HepG2 (cell line): Measurements from ENCODE around the gene CHIC2. TPM values are rescaled to one million over a fixed set of nuclear protein-coding genes. Genes with fewer than 3 reads are reported as not detected.

ENCODE experiments used
- ATAC-seq: fragments of 200-7000 bp; cut with Tn5 transposase; 3 replicates; pipeline ENCODE4 v1.9.1; 2020; ENCODE audit warnings: mild to moderate bottlenecking, moderate library complexity
- BruUV-seq: library from RNA; stranded (reverse); fragments of 400-500 nt; replicated peaks from 2 replicates; lab custom pipeline; 2021; lab: Mats Ljungman, UMichigan
- CTCF ChIA-PET: fragments of 300-600 bp; formaldehyde crosslinking; extraction: SDS; loops from one replicate; lab custom pipeline; 2021; ENCODE audit warnings: low total read pairs, inconsistent platforms, low intra/inter-chr PET ratio; lab: Yijun Ruan, JAX
- POLR2A ChIA-PET: fragments of 350-600 bp; sonication (Branson Sonifier 250); formaldehyde crosslinking; loops from one replicate; lab custom pipeline; 2020; ENCODE audit warnings: antibody characterized with exemption, inconsistent platforms; lab: Yijun Ruan, JAX
- DNase-seq: peaks from one replicate; pipeline ENCODE4 v3.0.0-alpha.2; 2015; ENCODE audit warnings: low spot score
- FAIRE-seq: peaks from 3 replicates; lab custom pipeline; 2011; peaks lifted over from hg19 to GRCh38; lab: Jason Lieb, UNC
- H2AFZ ChIP-seq: one replicate; pipeline ENCODE4 v1.6.1; 2011; ENCODE audit warnings: low read length, inconsistent platforms
- H3K27ac ChIP-seq: fragments of 300-600 bp; 3 replicates; pipeline ENCODE4 v1.8.0; 2011; ENCODE audit warnings: mixed run types, mild to moderate bottlenecking, mixed read lengths, low read length, inconsistent platforms; ENCODE audit not compliant: insufficient read depth; ENCODE audit errors: extremely low read length
- H3K27me3 ChIP-seq, 2 experiments: fragments of 200-600 bp in 1 of 2; 2 replicates in 1 of 2; 3 replicates in 1 of 2; pipeline versions ENCODE4 v1.6.0 to v1.8.0; 2011; ENCODE audit warnings: low read length in 2 of 2, mild to moderate bottlenecking in 2 of 2, moderate library complexity in 2 of 2, inconsistent platforms in 1 of 2; ENCODE audit not compliant: insufficient read depth in 2 of 2, control insufficient read depth in 1 of 2
- H3K36me3 ChIP-seq, 2 experiments: fragments of 200-600 bp in 1 of 2; replicated peaks in 1 of 2; 2 replicates in 1 of 2; 3 replicates in 1 of 2; pipeline versions ENCODE4 v1.5.1 to v1.8.0; 2011; ENCODE audit warnings: low read length in 2 of 2, inconsistent platforms in 1 of 2; ENCODE audit not compliant: insufficient read depth in 2 of 2, control insufficient read depth in 1 of 2
- H3K4me1 ChIP-seq: 2 replicates; pipeline ENCODE4 v1.5.1; 2012; ENCODE audit warnings: low read length, inconsistent platforms; ENCODE audit not compliant: insufficient read depth
- H3K4me2 ChIP-seq: 2 replicates; pipeline ENCODE4 v1.6.0; 2011; ENCODE audit warnings: low read depth, low read length, inconsistent platforms
- H3K4me3 ChIP-seq, 3 experiments: fragments of 200-600 bp in 1 of 3; sonication (generic), shearing (Covaris generic) in 1 of 3; replicated peaks in 1 of 3; 2 replicates each; pipeline ENCODE4 v1.5.1; 2011 to 2016; ENCODE audit warnings: low read length in 3 of 3, inconsistent platforms in 2 of 3, low read depth in 2 of 3, mild to moderate bottlenecking in 2 of 3, control low read depth in 1 of 3, mixed read lengths in 1 of 3; ENCODE audit not compliant: insufficient read depth in 1 of 3
- H3K79me2 ChIP-seq: one replicate; pipeline ENCODE4 v1.6.1; 2011; ENCODE audit warnings: low read length, inconsistent platforms; ENCODE audit not compliant: insufficient read depth
- H3K9ac ChIP-seq: 2 replicates; pipeline ENCODE4 v1.6.0; 2011; ENCODE audit warnings: mild to moderate bottlenecking, low read depth, low read length, inconsistent platforms; ENCODE audit not compliant: insufficient read depth
- H3K9me3 ChIP-seq: 2 replicates; pipeline ENCODE4 v1.5.1; 2012; ENCODE audit warnings: mild to moderate bottlenecking, low read length
- H4K20me1 ChIP-seq: 2 replicates; pipeline ENCODE4 v1.6.0; 2011; ENCODE audit warnings: inconsistent platforms, mild to moderate bottlenecking, low read length, moderate library complexity; ENCODE audit not compliant: insufficient read depth
- ARID2 ChIP-seq: sonication (generic); formaldehyde crosslinking; IDR thresholded peaks from 2 replicates; pipeline ENCODE4 v1.8.1; 2022; ENCODE audit warnings: mild to moderate bottlenecking, missing genetic modification reagents, borderline replicate concordance
- KDM2A ChIP-seq: sonication (generic); formaldehyde crosslinking; IDR thresholded peaks from 2 replicates; pipeline ENCODE4 v1.4.0; 2020; ENCODE audit warnings: low read depth, missing genetic modification reagents, borderline replicate concordance
- NFIC ChIP-seq: IDR thresholded peaks from 2 replicates; pipeline ENCODE4 v1.6.1; 2012; ENCODE audit warnings: mild to moderate bottlenecking, low read length, inconsistent platforms
- NFRKB ChIP-seq: fragments of 450-650 bp; IDR thresholded peaks from 2 replicates; pipeline ENCODE4 v1.6.1; 2017
- PCBP2 ChIP-seq: fragments of 200-400 bp; formaldehyde crosslinking; optimal IDR thresholded peaks from 2 replicates; pipeline ENCODE3; 2018; ENCODE audit warnings: low read length, low read depth; ENCODE audit not compliant: poor library complexity, severe bottlenecking
- SNAPC2 ChIP-seq: sonication (generic); formaldehyde crosslinking; IDR thresholded peaks from 2 replicates; pipeline ENCODE4 v1.8.1; 2022; ENCODE audit warnings: mild to moderate bottlenecking, missing genetic modification reagents
- ZBTB42 ChIP-seq: sonication (generic); formaldehyde crosslinking; IDR thresholded peaks from 2 replicates; pipeline ENCODE4 v1.5.0; 2020; ENCODE audit warnings: mild to moderate bottlenecking, missing genetic modification reagents
- ZC3H4 ChIP-seq: sonication (generic); formaldehyde crosslinking; IDR thresholded peaks from 2 replicates; pipeline ENCODE4 v1.4.0; 2020; ENCODE audit warnings: missing genetic modification reagents, borderline replicate concordance
- ZNF101 ChIP-seq: sonication (generic); formaldehyde crosslinking; IDR thresholded peaks from 2 replicates; pipeline ENCODE4 v1.4.0; 2020; ENCODE audit warnings: mild to moderate bottlenecking, low read depth, missing genetic modification reagents, borderline replicate concordance
- ZNF180 ChIP-seq: sonication (generic); formaldehyde crosslinking; IDR thresholded peaks from 2 replicates; pipeline ENCODE4 v1.4.0; 2020; ENCODE audit warnings: low read depth, missing genetic modification reagents, borderline replicate concordance
- ZSCAN21 ChIP-seq: sonication (generic); formaldehyde crosslinking; IDR thresholded peaks from 2 replicates; pipeline ENCODE4 v1.8.0; 2022; ENCODE audit warnings: mild to moderate bottlenecking, missing genetic modification reagents, moderate library complexity, borderline replicate concordance
- ZSCAN25 ChIP-seq: sonication (generic); formaldehyde crosslinking; IDR thresholded peaks from 2 replicates; pipeline ENCODE4 v1.8.0; 2022; ENCODE audit warnings: mild to moderate bottlenecking, missing genetic modification reagents
- WGBS: methylation state at CpG from one replicate; pipeline ENCODE4 v1.1.6; 2017; ENCODE audit warnings: low lambda C conversion rate; 5-methylcytosine and 5-hydroxymethylcytosine counted together
- in situ Hi-C: cut with HindIII; loops from 2 replicates; pipeline ENCODE4 v1.10.0; 2017; ENCODE audit warnings: low pct_unique_long_range_greater_than_20kb; ENCODE audit not compliant: extremely low pct_ligation_motif_present
- intact Hi-C: fragments of 100-400 bp; cut with micrococcal nuclease; formaldehyde crosslinking; loops from one replicate; pipeline ENCODE4 v1.10.0; 2022; ENCODE audit not compliant: unreplicated experiment
- polyA plus RNA-seq, 8 experiments: library from polyadenylated mRNA; depleted of rRNA in 3 of 8; stranded (reverse) in 7 of 8; unstranded in 1 of 8; fragments of >200 nt; fragmentation: Illumina TruSeq in 4 of 8; extraction: Trizol in 4 of 8; gene quantifications; 2 replicates each; pipeline versions ENCODE4 v1.2.1 to v1.2.3, GENCODE V29; 2011 to 2016; ENCODE audit warnings: low read depth in 4 of 8, missing spikeins in 1 of 8, mixed read lengths in 1 of 8; ENCODE audit not compliant: insufficient read depth in 1 of 8
- total RNA-seq, 5 experiments: library from RNA; depleted of rRNA; stranded (reverse); fragments of >200 nt; fragmentation: Illumina TruSeq; extraction: Trizol; gene quantifications; 2 replicates each; pipeline ENCODE4 v1.2.3, GENCODE V29; 2016; ENCODE audit warnings: low read depth in 1 of 5
- TF ChIP-seq, protein P1 (sequence below): sonication (generic); formaldehyde crosslinking; IDR thresholded peaks from 2 replicates; pipeline ENCODE4 v1.4.0; 2020; ENCODE audit warnings: mild to moderate bottlenecking, missing genetic modification reagents
- TF ChIP-seq, protein P2 (sequence below): sonication (generic); formaldehyde crosslinking; IDR thresholded peaks from 2 replicates; pipeline ENCODE4 v1.4.0; 2020; ENCODE audit warnings: missing genetic modification reagents
- TF ChIP-seq, protein P3 (sequence below): sonication (generic); formaldehyde crosslinking; IDR thresholded peaks from 2 replicates; pipeline ENCODE4 v1.4.0; 2020; ENCODE audit warnings: missing genetic modification reagents, borderline replicate concordance

CHIC2 gene
- total and polyA plus RNA-seq, 2 of the 13 experiments (the other 11 are each of a cell fraction or from before 2014, with no cell fraction given) = 10.0 to 17.2 TPM

DNA sequence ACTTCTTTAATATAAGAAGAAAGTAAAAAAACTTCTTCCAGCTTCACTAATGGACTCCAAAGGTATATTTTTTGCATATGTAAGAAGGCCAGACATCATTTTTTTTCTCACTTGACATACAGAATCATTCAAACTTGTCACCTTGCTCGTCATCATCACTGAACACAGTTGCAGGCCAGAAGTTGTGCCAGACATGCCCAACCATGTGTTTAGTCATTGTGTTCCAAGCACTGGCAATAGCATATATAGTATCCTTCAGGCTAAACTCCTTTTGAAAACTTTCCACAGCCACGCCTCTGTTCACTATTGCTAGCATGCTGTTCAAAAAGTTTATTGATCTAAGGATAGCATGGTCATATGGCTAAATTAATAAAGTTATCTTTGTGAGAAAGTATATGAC, 83.3 kb downstream of the CHIC2 start:
- Histone ChIP-seq H3K9ac (no peak overlapping the region), H3K36me3 (no peaks in the 10 kb centered on the region), H3K27me3 (no peaks in the 10 kb centered on the region), H3K9me3 (no peaks in the 10 kb centered on the region), H3K4me2 (no peak overlapping the region), H3K79me2 (no peaks in the 10 kb centered on the region), H2AFZ (no peak overlapping the region), H4K20me1 (no peaks in the 10 kb centered on the region), H3K4me3 (no peak overlapping the region), H3K27ac (no peak overlapping the region), H3K4me1 (no peaks in the 10 kb centered on the region)
- 57% methylated on average over 2 of the region's 2 CpGs for WGBS
- no peak for DNase-seq
- no TSS peak for BruUV-seq
- in situ Hi-C loops = no loop called here
- ATAC-seq = no peak
- ChIA-PET CTCF (no interaction called here), POLR2A (no interaction called here)
- intact Hi-C loops = no loop called here
- TF ChIP-seq, protein P1, sequence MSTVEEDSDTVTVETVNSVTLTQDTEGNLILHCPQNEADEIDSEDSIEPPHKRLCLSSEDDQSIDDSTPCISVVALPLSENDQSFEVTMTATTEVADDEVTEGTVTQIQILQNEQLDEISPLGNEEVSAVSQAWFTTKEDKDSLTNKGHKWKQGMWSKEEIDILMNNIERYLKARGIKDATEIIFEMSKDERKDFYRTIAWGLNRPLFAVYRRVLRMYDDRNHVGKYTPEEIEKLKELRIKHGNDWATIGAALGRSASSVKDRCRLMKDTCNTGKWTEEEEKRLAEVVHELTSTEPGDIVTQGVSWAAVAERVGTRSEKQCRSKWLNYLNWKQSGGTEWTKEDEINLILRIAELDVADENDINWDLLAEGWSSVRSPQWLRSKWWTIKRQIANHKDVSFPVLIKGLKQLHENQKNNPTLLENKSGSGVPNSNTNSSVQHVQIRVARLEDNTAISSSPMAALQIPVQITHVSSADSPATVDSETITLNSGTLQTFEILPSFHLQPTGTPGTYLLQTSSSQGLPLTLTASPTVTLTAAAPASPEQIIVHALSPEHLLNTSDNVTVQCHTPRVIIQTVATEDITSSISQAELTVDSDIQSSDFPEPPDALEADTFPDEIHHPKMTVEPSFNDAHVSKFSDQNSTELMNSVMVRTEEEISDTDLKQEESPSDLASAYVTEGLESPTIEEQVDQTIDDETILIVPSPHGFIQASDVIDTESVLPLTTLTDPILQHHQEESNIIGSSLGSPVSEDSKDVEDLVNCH (CRISPR knock-in tag) = no peak
- TF ChIP-seq ZNF180 (CRISPR knock-in tag) (no peak), ZNF101 (no peak), SNAPC2 (CRISPR knock-in tag) (no peak), ARID2 (CRISPR knock-in tag) (no peak), KDM2A (CRISPR knock-in tag) (no peak), NFRKB (no peak), ZSCAN21 (no peak), ZBTB42 (CRISPR knock-in tag) (no peak), ZSCAN25 (CRISPR knock-in tag) (no peak), PCBP2 (no peak), NFIC (no peak), ZC3H4 (CRISPR knock-in tag) (no peak)
- TF ChIP-seq, protein P2, sequence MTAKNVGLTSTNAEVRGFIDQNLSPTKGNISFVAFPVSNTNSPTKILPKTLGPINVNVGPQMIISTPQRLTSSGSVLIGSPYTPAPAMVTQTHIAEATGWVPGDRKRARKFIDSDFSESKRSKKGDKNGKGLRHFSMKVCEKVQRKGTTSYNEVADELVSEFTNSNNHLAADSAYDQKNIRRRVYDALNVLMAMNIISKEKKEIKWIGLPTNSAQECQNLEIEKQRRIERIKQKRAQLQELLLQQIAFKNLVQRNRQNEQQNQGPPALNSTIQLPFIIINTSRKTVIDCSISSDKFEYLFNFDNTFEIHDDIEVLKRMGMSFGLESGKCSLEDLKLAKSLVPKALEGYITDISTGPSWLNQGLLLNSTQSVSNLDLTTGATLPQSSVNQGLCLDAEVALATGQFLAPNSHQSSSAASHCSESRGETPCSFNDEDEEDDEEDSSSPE (CRISPR knock-in tag) = no peak
- TF ChIP-seq, protein P3, sequence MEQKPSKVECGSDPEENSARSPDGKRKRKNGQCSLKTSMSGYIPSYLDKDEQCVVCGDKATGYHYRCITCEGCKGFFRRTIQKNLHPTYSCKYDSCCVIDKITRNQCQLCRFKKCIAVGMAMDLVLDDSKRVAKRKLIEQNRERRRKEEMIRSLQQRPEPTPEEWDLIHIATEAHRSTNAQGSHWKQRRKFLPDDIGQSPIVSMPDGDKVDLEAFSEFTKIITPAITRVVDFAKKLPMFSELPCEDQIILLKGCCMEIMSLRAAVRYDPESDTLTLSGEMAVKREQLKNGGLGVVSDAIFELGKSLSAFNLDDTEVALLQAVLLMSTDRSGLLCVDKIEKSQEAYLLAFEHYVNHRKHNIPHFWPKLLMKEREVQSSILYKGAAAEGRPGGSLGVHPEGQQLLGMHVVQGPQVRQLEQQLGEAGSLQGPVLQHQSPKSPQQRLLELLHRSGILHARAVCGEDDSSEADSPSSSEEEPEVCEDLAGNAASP (CRISPR knock-in tag) = no peak
- no peak for FAIRE-seq
